Adrenal gland (tissue), 5 donors: ENCODE results near the gene DPM3.
"Not testable (repeated sequence)": the region's sequence is repeated elsewhere in the genome, so short reads cannot be mapped to it uniquely, and the experiment has no call there.

Source experiments
- POLR2A ChIP-seq, 2 donors: fragments of 450-650 bp; IDR thresholded peaks; one replicate each; pipeline ENCODE4 v1.6.1; 2017; ENCODE audit warnings: antibody characterized with exemption in 2 of 2, mild to moderate bottlenecking in 2 of 2, moderate library complexity in 1 of 2
- TF ChIP-seq, protein P1 (sequence below), 6 experiments: fragments of 450-650 bp in 4 of 6; fragments of 200-600 bp in 2 of 6; sonication (generic) in 1 of 6; IDR thresholded peaks; 1 replicate in 5 of 6; 2 replicates in 1 of 6; pipeline versions ENCODE4 v1.5.1 to v1.8.0; 2016 to 2021; ENCODE audit warnings: antibody characterized with exemption in 6 of 6, mild to moderate bottlenecking in 2 of 6, moderate library complexity in 1 of 6
- donor health status: DM: no; HTN: no; CAD: no.

DNA sequence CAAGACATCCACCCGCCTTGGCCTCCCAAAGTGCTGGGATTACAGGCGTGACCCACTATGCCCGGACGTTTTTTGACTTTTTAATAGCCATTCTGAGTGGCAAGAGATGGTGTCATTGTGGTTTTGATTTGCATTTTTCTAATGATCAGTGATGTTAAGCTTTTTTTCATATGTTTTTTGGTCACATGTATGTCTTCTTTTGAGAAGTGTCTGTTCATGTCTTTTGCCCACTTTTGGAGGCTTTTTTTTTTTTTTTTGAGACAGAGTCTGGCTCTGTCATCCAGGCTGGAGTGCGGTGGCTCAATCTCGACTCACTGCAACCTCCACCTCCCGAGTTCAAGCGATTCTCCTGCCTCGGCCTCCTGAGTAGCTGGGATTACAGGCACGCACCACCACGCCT is 24.3 kb upstream of the DPM3 start:
- TF ChIP-seq, protein P1, sequence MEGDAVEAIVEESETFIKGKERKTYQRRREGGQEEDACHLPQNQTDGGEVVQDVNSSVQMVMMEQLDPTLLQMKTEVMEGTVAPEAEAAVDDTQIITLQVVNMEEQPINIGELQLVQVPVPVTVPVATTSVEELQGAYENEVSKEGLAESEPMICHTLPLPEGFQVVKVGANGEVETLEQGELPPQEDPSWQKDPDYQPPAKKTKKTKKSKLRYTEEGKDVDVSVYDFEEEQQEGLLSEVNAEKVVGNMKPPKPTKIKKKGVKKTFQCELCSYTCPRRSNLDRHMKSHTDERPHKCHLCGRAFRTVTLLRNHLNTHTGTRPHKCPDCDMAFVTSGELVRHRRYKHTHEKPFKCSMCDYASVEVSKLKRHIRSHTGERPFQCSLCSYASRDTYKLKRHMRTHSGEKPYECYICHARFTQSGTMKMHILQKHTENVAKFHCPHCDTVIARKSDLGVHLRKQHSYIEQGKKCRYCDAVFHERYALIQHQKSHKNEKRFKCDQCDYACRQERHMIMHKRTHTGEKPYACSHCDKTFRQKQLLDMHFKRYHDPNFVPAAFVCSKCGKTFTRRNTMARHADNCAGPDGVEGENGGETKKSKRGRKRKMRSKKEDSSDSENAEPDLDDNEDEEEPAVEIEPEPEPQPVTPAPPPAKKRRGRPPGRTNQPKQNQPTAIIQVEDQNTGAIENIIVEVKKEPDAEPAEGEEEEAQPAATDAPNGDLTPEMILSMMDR (IDR thresholded peaks at IDR 0.05), result not testable (repeated sequence)
- not testable (repeated sequence) for TF ChIP-seq POLR2A (IDR thresholded peaks at IDR 0.05)
